Measurements from ENCODE around the gene TCN2. TPM values are rescaled to one million over a fixed set of nuclear protein-coding genes. Genes with fewer than 3 reads are reported as not detected.
A peak's percentile ranks its signal among the peaks of the same experiment; 100 is the strongest.

TCN2 gene
- total RNA-seq, 1 donor from 2014 or later, result not detected

DNA sequence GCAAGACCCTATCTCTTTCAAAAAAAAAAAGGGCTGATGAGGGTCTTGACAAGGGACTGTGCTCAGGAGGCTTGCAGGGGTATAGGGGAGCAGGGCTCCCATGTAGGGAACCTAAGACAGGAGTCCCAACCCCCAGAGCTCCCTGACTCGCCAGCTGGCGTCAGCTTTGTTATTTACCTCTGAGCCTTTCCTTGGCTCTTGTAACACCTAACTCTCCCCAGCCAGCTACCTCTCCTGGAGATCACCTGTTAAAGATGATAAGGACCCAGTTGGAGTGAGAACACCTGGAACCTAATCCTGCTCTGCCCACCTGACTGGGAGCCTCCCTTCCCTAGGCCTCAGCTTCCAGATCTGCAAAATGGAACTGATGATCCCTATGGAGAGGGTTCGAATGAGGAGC is 41.9 kb downstream of the TCN2 start:
- TF ChIP-seq, protein P1, sequence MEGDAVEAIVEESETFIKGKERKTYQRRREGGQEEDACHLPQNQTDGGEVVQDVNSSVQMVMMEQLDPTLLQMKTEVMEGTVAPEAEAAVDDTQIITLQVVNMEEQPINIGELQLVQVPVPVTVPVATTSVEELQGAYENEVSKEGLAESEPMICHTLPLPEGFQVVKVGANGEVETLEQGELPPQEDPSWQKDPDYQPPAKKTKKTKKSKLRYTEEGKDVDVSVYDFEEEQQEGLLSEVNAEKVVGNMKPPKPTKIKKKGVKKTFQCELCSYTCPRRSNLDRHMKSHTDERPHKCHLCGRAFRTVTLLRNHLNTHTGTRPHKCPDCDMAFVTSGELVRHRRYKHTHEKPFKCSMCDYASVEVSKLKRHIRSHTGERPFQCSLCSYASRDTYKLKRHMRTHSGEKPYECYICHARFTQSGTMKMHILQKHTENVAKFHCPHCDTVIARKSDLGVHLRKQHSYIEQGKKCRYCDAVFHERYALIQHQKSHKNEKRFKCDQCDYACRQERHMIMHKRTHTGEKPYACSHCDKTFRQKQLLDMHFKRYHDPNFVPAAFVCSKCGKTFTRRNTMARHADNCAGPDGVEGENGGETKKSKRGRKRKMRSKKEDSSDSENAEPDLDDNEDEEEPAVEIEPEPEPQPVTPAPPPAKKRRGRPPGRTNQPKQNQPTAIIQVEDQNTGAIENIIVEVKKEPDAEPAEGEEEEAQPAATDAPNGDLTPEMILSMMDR (IDR thresholded peaks at IDR 0.05), result no peak
- intact Hi-C loops (cut with micrococcal nuclease), result loop anchor here (1.0 kb wide), 2 partner anchors 14 to 18 kb away; partner anchors contain the start of genes DUSP18 and SLC35E4
- ATAC-seq (ENCODE audit: low read depth), result no peak
- ChIA-PET CTCF (interaction anchor here (1.3 to 2.7 kb wide), 2 partner anchors 14 to 106 kb away, joined by 5 to 11 read pairs; partner anchors contain the start of gene SLC35E4), POLR2A (interaction anchor here (3.1 kb wide), 1 partner anchor 14 kb away, joined by 23 read pairs; the partner anchor contains the start of gene SLC35E4)
- Mint-ChIP-seq H3K27ac (peak overlapping the region; percentile 66), H3K27me3 (no peaks in the 10 kb centered on the region), H3K36me3 (ENCODE audit: low read depth) (no peaks in the 10 kb centered on the region), H3K4me3 (no peak overlapping the region), H3K9me3 (no peaks in the 10 kb centered on the region), H3K4me1 (peaks cover 12% of the 10 kb centered on the region)
- no peak for DNase-seq

DNA sequence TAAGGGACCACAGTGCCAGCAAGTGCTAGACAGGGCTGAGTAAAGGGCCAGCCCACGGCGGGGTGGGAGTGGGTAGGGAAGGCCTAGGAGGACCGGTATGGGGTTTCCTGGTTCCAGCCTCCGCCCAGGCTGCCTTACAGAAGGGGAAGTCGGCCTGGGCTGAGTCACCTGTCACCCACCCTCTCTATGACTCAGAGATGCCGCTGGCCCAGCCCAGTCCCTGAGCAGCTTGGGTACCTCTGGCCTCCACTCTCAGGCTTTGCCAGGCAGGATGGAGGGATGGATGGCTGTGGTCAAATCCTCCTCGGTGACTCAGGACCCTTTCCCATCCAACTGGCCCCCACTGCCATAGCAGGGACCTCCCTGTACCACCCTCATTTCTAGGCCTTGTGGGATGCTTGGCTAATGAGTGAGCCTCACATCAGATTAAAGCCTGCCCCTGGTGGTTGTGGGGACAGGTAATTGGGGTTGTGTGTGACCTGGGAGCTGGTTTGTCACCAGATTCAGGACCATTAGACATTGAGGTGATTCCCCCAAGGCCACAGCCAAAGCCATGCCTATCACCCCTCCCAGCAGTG is 42.5 kb downstream of the TCN2 start:
- Mint-ChIP-seq H3K4me3 (no peak overlapping the region), H3K27ac (peak overlapping the region; percentile 66), H3K27me3 (no peaks in the 10 kb centered on the region), H3K9me3 (no peaks in the 10 kb centered on the region), H3K4me1 (peaks cover 12% of the 10 kb centered on the region), H3K36me3 (ENCODE audit: low read depth) (peaks cover 3% of the 10 kb centered on the region)
- POLR2A ChIA-PET, result interaction anchor here (1.4 to 3.1 kb wide), 2 partner anchors 12 to 15 kb away, joined by 8 to 23 read pairs; partner anchors contain the start of gene SLC35E4
- intact Hi-C loops (cut with micrococcal nuclease), result loop anchor here (1.0 kb wide), 2 partner anchors 14 to 18 kb away; partner anchors contain the start of genes DUSP18 and SLC35E4
- CTCF ChIA-PET, result interaction anchor here (1.3 to 2.7 kb wide), 2 partner anchors 15 to 106 kb away, joined by 5 to 11 read pairs; partner anchors contain the start of gene SLC35E4
- ATAC-seq (ENCODE audit: low read depth) (peak; percentile 99), DNase-seq (peak; percentile 45)
- TF ChIP-seq, protein P1 (IDR thresholded peaks at IDR 0.05), result no peak

DNA sequence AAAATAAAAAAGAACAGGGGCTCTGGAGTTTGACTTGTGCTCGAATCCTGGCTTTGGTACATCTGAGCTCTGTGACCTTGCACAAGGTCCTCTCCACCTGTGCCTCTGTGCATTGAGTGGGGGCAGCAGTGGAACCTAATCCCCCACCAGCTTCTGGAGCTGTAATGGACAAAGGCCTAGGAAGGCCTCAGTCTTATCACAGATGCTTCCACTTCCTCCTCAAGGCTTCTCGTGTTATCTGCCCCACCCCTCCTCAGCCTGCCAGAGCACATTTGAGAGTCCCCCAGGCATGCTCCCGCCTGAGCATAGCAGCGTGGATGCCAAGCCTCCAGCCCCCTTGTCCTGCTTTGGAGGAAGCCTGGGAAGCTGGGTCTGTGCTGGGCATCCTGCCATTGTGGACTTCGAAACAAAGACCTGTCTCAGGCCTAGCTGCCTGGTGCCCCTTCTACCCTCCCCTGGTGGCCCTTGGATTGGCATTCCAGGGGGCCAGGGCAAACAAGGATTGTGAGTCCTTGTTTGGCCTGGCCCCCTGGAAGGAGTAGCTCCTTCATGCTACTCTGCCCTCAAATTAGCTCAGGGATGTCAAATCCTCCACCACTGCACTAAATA is 43.6 kb downstream of the TCN2 start:
- Mint-ChIP-seq H3K9me3 (no peaks in the 10 kb centered on the region), H3K4me1 (peaks cover 12% of the 10 kb centered on the region), H3K27me3 (no peaks in the 10 kb centered on the region), H3K36me3 (ENCODE audit: low read depth) (peaks cover 8% of the 10 kb centered on the region), H3K4me3 (no peak overlapping the region), H3K27ac (no peak overlapping the region)
- TF ChIP-seq, protein P1 (IDR thresholded peaks at IDR 0.05), result no peak
- ChIA-PET CTCF (interaction anchor here (1.0 to 2.7 kb wide), 2 partner anchors 16 to 269 kb away, joined by 3 to 11 read pairs; partner anchors contain the start of gene SLC35E4), POLR2A (interaction anchor here (1.4 to 3.1 kb wide), 2 partner anchors 11 to 16 kb away, joined by 8 to 23 read pairs; partner anchors contain the start of gene SLC35E4)
- intact Hi-C loops (cut with micrococcal nuclease), result no loop called here
- DNase-seq, result no peak
- no peak for ATAC-seq (ENCODE audit: low read depth)

DNA sequence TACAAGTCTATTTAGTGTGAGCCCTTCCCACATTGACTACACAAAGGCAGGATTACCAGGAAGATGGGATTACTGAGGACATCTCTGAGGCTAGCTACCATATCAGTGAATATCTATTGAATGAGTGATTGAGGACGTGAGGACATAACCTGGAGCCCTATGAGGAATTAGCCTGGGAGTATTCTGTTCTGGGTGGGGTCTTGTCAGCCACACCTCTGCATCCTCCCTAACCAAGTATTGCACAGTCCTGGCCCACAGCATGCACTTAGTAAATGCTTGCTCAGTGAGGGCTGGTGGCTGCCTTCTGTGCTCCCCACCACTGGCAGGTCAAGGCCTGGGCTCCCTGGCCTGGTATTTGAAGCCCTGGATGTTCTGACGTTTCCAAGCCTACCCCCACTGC is 45.9 kb downstream of the TCN2 start:
- Mint-ChIP-seq H3K9me3 (no peaks in the 10 kb centered on the region), H3K4me1 (peaks cover 12% of the 10 kb centered on the region), H3K36me3 (ENCODE audit: low read depth) (peaks cover 8% of the 10 kb centered on the region), H3K27me3 (no peaks in the 10 kb centered on the region), H3K4me3 (no peak overlapping the region), H3K27ac (no peak overlapping the region)
- ChIA-PET POLR2A (no interaction called here), CTCF (no interaction called here)
- TF ChIP-seq, protein P1 (IDR thresholded peaks at IDR 0.05), result no peak
- ATAC-seq (ENCODE audit: low read depth) (no peak), DNase-seq (no peak)
- intact Hi-C loops (cut with micrococcal nuclease), result no loop called here

DNA sequence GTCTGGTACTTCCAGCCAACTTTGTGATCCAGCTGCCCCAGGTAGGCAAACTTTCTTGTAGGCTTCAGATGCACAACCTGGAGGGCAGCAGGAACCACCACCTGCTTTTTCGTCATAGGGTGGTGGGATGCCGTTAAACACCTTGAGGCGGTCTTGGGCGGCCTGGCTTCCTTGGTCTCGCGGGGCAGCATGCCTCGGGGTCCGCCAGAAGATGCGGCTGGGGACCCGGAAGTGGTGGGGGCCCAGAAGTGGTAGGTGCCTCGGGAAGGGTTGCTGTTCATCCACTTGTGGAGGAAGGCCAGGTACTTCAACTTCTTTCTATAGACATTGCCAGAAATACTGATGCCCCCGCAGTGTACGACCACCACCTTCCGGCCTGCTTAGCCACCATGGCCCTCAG is 47.4 kb downstream of the TCN2 start:
- Mint-ChIP-seq H3K4me3 (no peak overlapping the region), H3K9me3 (no peaks in the 10 kb centered on the region), H3K4me1 (peaks cover 7% of the 10 kb centered on the region), H3K27ac (no peak overlapping the region), H3K36me3 (ENCODE audit: low read depth) (peaks cover 18% of the 10 kb centered on the region), H3K27me3 (no peaks in the 10 kb centered on the region)
- no peak for ATAC-seq (ENCODE audit: low read depth)
- CTCF ChIA-PET, result interaction anchor here (1.2 kb wide), 1 partner anchor 19 kb away, joined by 3 read pairs; the partner anchor contains the start of gene SLC35E4
- DNase-seq, result no peak
- intact Hi-C loops (cut with micrococcal nuclease), result no loop called here
- TF ChIP-seq, protein P1 (IDR thresholded peaks at IDR 0.05), result no peak
- POLR2A ChIA-PET, result no interaction called here
